Measurements from ENCODE around the gene EHMT2.

DNA sequence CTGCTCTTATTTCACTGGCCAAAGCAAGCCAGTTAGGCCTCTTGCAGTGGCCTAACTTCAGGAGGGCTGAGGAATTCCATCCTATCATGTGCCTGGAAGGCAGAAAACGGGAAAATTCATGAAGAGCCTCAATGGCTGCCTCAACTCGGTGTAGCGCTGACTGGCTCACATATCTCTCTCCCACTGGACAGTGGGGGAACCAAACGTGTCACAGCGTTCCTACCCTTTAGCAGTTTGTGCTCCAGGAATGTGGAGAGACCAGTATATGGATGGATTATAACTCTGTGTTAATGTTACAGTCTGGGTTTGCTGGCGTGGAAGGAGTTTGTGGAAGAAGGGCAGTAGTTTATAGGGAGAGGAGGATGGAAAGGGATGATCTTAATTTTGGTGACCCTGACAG, 18.3 kb upstream of the EHMT2 start:
- no peak for TF ChIP-seq RAD21 (IDR thresholded peaks at IDR 0.05)
- TF ChIP-seq, protein P1, sequence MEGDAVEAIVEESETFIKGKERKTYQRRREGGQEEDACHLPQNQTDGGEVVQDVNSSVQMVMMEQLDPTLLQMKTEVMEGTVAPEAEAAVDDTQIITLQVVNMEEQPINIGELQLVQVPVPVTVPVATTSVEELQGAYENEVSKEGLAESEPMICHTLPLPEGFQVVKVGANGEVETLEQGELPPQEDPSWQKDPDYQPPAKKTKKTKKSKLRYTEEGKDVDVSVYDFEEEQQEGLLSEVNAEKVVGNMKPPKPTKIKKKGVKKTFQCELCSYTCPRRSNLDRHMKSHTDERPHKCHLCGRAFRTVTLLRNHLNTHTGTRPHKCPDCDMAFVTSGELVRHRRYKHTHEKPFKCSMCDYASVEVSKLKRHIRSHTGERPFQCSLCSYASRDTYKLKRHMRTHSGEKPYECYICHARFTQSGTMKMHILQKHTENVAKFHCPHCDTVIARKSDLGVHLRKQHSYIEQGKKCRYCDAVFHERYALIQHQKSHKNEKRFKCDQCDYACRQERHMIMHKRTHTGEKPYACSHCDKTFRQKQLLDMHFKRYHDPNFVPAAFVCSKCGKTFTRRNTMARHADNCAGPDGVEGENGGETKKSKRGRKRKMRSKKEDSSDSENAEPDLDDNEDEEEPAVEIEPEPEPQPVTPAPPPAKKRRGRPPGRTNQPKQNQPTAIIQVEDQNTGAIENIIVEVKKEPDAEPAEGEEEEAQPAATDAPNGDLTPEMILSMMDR (IDR thresholded peaks at IDR 0.05; ENCODE audit: low read depth, low read length, missing input control) = no peak
- TF ChIP-seq, protein P2, sequence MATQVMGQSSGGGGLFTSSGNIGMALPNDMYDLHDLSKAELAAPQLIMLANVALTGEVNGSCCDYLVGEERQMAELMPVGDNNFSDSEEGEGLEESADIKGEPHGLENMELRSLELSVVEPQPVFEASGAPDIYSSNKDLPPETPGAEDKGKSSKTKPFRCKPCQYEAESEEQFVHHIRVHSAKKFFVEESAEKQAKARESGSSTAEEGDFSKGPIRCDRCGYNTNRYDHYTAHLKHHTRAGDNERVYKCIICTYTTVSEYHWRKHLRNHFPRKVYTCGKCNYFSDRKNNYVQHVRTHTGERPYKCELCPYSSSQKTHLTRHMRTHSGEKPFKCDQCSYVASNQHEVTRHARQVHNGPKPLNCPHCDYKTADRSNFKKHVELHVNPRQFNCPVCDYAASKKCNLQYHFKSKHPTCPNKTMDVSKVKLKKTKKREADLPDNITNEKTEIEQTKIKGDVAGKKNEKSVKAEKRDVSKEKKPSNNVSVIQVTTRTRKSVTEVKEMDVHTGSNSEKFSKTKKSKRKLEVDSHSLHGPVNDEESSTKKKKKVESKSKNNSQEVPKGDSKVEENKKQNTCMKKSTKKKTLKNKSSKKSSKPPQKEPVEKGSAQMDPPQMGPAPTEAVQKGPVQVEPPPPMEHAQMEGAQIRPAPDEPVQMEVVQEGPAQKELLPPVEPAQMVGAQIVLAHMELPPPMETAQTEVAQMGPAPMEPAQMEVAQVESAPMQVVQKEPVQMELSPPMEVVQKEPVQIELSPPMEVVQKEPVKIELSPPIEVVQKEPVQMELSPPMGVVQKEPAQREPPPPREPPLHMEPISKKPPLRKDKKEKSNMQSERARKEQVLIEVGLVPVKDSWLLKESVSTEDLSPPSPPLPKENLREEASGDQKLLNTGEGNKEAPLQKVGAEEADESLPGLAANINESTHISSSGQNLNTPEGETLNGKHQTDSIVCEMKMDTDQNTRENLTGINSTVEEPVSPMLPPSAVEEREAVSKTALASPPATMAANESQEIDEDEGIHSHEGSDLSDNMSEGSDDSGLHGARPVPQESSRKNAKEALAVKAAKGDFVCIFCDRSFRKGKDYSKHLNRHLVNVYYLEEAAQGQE (IDR thresholded peaks at IDR 0.05) = no peak
- no peak for TF ChIP-seq EGR1 (IDR thresholded peaks at IDR 0.05; ENCODE audit: low read depth in 2 of 2)
- TF ChIP-seq, protein P3, sequence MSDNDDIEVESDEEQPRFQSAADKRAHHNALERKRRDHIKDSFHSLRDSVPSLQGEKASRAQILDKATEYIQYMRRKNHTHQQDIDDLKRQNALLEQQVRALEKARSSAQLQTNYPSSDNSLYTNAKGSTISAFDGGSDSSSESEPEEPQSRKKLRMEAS (IDR thresholded peaks at IDR 0.05) = no peak
- TF ChIP-seq RXRA (IDR thresholded peaks at IDR 0.05) = no peak
- TF ChIP-seq YY1 (IDR thresholded peaks at IDR 0.05) = no peak
- no peak for TF ChIP-seq TAF1 (conservative IDR thresholded peaks at IDR 0.05)
- no peak for TF ChIP-seq GABPA (IDR thresholded peaks at IDR 0.05 in 1 of 2, conservative IDR thresholded peaks at IDR 0.05 in 1 of 2)
- TF ChIP-seq, protein P4, sequence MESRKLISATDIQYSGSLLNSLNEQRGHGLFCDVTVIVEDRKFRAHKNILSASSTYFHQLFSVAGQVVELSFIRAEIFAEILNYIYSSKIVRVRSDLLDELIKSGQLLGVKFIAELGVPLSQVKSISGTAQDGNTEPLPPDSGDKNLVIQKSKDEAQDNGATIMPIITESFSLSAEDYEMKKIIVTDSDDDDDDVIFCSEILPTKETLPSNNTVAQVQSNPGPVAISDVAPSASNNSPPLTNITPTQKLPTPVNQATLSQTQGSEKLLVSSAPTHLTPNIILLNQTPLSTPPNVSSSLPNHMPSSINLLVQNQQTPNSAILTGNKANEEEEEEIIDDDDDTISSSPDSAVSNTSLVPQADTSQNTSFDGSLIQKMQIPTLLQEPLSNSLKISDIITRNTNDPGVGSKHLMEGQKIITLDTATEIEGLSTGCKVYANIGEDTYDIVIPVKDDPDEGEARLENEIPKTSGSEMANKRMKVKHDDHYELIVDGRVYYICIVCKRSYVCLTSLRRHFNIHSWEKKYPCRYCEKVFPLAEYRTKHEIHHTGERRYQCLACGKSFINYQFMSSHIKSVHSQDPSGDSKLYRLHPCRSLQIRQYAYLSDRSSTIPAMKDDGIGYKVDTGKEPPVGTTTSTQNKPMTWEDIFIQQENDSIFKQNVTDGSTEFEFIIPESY (IDR thresholded peaks at IDR 0.05) = no peak
- no peak for TF ChIP-seq SP1 (IDR thresholded peaks at IDR 0.05)

Data from liver (tissue), 3 donors.